ENCODE results near the gene C16orf74.

- TF ChIP-seq CTCF (conservative IDR thresholded peaks at IDR 0.05) (no peak), EZH2 (IDR thresholded peaks at IDR 0.05; ENCODE audit: low read depth) (no peak)
Measured at GRCh38 chr16:85782451-85782850, 31.6 kb upstream of the C16orf74 start.
